Ectodermal cell (in vitro differentiated cells): Measurements from ENCODE around the gene SHROOM3.

Experiments used
- H3K27ac ChIP-seq: 2 replicates; pipeline ENCODE4 v1.7.0; 2013; ENCODE audit warnings: mild to moderate bottlenecking, low read depth, low read length; ENCODE audit not compliant: insufficient read depth, poor library complexity, severe bottlenecking
- H3K27me3 ChIP-seq: 2 replicates; pipeline ENCODE4 v1.7.0; 2013; ENCODE audit warnings: mild to moderate bottlenecking, low read length; ENCODE audit not compliant: insufficient read depth, control insufficient read depth, poor library complexity, severe bottlenecking
- H3K36me3 ChIP-seq: one replicate; pipeline ENCODE4 v1.7.0; 2013; ENCODE audit warnings: low read length; ENCODE audit not compliant: control insufficient read depth, insufficient read depth
- H3K4me1 ChIP-seq: one replicate; pipeline ENCODE4 v1.7.0; 2013; ENCODE audit warnings: low read length; ENCODE audit not compliant: control insufficient read depth, insufficient read depth
- H3K4me3 ChIP-seq: 2 replicates; pipeline ENCODE4 v1.7.0; 2013; ENCODE audit warnings: low read depth, low read length, control low read depth; ENCODE audit not compliant: insufficient read depth
- H3K9me3 ChIP-seq: 2 replicates; pipeline ENCODE4 v1.7.0; 2013; ENCODE audit warnings: mild to moderate bottlenecking, low read length, moderate library complexity; ENCODE audit not compliant: control insufficient read depth
- WGBS, 2 experiments: methylation state at CpG; one replicate each; pipeline ENCODE4 v1.1.7; 2013; ENCODE audit warnings: missing lambda C conversion rate in 2 of 2; 5-methylcytosine and 5-hydroxymethylcytosine counted together

Gene SHROOM3

DNA sequence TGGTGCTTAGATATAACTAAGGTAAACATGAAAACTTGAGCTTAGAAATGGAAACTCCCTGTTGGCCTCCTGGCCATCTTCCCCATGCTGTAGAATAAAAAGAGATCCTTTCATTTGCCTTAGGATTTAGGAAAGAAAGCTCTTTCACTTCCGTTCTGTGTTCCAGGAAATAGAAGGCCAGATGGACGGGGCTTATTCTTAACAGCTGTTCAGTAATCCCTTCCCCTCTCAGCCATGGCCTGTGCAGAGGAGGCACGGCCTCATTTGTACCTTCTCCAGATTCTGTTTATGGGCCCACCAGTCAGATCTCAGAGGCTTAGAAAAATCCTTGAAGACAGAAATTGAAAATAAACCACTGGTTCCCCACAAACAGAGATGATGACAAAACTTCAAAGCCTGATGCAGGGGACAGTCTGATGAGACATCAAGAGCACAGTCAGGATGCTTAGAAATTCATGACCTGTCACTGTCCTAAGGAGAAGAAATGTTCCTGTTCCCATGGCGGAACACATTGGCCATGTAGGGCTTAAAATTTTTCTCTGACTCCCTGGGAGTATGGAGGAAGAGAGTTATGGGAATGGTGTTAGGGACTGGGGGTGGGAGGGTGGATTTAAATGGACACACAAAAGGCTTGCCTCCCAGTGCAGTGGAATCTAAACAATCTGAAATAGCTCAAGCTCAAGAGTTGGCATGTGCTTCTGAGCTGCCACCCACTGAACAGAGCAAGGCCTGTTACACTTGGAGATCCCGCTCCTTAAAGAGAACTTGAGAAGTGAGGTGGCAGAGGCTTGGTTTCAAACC lies 274.1 kb downstream of the SHROOM3 start:
- Histone ChIP-seq H3K4me3 (no peak overlapping the region), H3K4me1 (peaks cover 17% of the 10 kb centered on the region), H3K27ac (peak overlapping the region; percentile 37), H3K36me3 (peaks cover 21% of the 10 kb centered on the region), H3K27me3 (no peaks in the 10 kb centered on the region), H3K9me3 (no peaks in the 10 kb centered on the region)
- WGBS, 2 experiments, result 78 to 88% methylated on average over 5 of the region's 5 CpGs

DNA sequence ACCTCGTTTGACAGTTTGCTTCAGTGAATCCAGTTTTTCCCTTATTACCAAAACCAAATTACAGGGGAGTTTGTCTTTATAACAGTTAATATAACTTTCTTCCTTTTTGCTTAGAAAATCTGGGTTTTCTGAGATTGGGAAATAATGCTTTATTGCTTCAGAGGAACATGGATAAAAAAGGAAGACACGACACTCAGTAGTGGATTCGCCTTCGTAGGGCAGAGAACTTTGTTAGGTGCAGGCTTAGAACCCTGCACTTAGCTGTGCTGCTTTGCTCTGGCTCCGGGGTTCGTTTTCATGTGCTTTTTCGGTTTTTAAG lies 274.7 kb downstream of the SHROOM3 start:
- Histone ChIP-seq H3K4me1 (peaks cover 17% of the 10 kb centered on the region), H3K9me3 (no peaks in the 10 kb centered on the region), H3K27me3 (no peaks in the 10 kb centered on the region), H3K4me3 (no peak overlapping the region), H3K36me3 (peaks cover 21% of the 10 kb centered on the region), H3K27ac (no peak overlapping the region)
- WGBS, 2 experiments, result 96 to 98% methylated on average over 6 to 7 of the region's 7 CpGs

DNA sequence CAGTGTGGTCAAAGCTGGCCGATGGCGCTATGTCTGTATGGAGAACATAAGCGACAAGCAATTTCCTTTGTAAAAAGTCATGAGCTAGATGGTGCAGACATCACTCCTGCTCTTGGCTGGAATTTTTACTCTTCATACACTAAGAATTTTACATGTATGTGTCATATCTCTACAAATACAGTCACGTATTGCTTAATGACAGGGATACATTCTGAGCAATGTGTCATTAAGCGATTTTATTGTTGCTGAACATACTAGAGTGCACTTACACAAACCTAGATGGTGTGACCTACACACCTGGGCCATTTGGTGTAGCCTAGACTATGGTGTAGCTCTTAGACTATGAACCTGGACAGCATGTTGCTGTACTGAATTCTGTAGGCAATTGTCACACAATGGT lies 277.5 kb downstream of the SHROOM3 start:
- H3K9me3 ChIP-seq, result no peaks in the 10 kb centered on the region

DNA sequence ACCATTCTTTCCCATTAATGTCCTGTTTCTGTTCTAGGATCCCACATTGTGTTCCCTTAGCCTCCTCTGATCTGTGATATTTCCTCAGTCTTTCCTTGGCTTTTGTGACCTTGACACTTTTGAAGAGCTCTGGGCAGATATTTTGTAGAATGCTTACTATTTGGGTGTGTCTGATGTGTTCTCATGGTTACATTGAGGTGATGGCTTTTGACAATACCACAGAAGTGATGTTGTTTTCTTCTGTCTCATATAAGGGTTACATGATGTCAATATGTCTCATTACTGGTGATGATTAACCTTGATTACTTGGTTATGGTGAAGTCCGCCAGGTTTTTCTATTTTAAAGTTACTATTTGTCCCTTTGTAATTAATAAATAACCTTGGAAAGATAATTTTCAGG lies 279.2 kb downstream of the SHROOM3 start:
- Histone ChIP-seq H3K27me3 (no peaks in the 10 kb centered on the region), H3K36me3 (peaks cover 21% of the 10 kb centered on the region), H3K4me3 (no peak overlapping the region), H3K4me1 (peaks cover 15% of the 10 kb centered on the region), H3K27ac (no peak overlapping the region), H3K9me3 (no peaks in the 10 kb centered on the region)
- no CpG with 5 or more reads among the region's 1 CpG for WGBS, 2 experiments

More for the DNA sequence above, 277.5 kb downstream of the SHROOM3 start:
- WGBS, 2 experiments, result 94 to 99% methylated on average over 5 of the region's 5 CpGs
- no peaks in the 10 kb centered on the region for H3K27me3 ChIP-seq
- no peak overlapping the region for H3K27ac ChIP-seq
- H3K4me1 ChIP-seq, result peaks cover 17% of the 10 kb centered on the region
- peaks cover 21% of the 10 kb centered on the region for H3K36me3 ChIP-seq
- H3K4me3 ChIP-seq, result no peak overlapping the region

DNA sequence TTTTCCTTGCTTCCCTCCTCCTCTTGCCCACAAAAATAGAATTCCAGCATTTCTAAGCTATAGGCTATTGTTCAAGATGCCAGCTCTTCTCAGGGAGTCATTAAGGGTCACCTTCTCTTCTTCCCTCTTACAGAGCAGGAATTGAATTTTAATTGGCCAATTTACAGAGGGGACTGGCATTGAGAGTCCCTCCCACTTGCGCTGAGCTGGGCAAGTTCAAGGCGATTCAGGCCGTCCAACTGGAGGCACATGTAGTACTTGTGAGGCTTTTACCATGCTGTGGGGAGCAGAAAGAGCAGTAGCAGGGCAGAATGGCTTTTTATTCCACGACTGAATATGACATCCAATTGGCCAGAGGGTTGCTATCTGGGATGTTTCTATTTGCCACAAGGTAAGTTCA lies 281.0 kb downstream of the SHROOM3 start:
- peaks cover 11% of the 10 kb centered on the region for H3K36me3 ChIP-seq
- no peaks in the 10 kb centered on the region for H3K27me3 ChIP-seq
- H3K4me1 ChIP-seq, result peaks cover 11% of the 10 kb centered on the region
- no peak overlapping the region for H3K27ac ChIP-seq
- no peaks in the 10 kb centered on the region for H3K9me3 ChIP-seq
- no peak overlapping the region for H3K4me3 ChIP-seq
- WGBS, 2 experiments, result 85 to 88% methylated on average over 4 of the region's 4 CpGs

DNA sequence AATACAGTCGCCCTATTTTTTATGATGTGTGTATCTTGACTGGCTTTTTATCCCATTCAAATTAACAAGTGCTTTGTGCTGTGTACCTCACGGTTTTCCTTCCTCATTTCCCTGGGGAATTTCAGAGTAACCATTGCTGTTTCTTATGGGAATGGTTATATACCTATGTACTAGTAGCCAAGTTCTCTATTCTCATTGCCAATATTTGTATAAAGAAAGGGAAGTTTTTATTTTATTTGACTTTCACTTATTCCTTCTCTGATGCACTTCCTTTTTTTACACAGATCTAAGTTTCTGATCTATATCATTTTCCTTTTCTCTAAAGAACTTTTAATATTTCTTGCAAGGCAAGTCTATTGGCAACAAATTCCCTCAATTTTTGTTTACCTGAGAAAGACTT lies 281.6 kb downstream of the SHROOM3 start:
- peaks cover 6% of the 10 kb centered on the region for H3K36me3 ChIP-seq
- peaks cover 11% of the 10 kb centered on the region for H3K4me1 ChIP-seq
- H3K27ac ChIP-seq, result no peak overlapping the region
- WGBS, 2 experiments, result 93% methylated on average over 2 of the region's 2 CpGs; no CpG with 5 or more reads in 1 of the 2 experiments
- H3K4me3 ChIP-seq, result no peak overlapping the region
- H3K9me3 ChIP-seq, result no peaks in the 10 kb centered on the region
- H3K27me3 ChIP-seq, result no peaks in the 10 kb centered on the region

DNA sequence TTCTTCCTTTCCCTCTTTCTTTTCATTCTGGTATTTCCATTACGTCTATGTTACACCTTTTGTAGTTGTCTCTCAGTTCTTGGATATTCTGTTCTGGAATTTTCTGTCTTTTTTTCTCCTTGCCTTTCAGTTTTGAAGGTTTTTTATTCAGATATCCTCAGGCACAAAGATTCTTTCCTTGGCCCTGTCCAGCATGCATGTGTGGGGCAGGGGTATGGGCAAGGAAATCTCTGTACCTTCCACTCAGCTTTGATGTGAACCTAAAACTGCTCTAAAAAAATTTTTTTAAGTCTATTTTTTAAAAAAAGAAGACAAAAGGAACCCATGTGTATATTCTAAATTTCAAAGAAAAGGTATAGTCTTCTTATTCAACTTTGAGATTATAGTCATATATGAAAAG lies 282.4 kb downstream of the SHROOM3 start:
- Histone ChIP-seq H3K4me1 (peaks cover 11% of the 10 kb centered on the region), H3K9me3 (no peaks in the 10 kb centered on the region), H3K27ac (no peak overlapping the region), H3K4me3 (no peak overlapping the region), H3K36me3 (peaks cover 2% of the 10 kb centered on the region), H3K27me3 (no peaks in the 10 kb centered on the region)
- WGBS, 2 experiments, result 92 to 100% methylated on average over 1 of the region's 1 CpG

DNA sequence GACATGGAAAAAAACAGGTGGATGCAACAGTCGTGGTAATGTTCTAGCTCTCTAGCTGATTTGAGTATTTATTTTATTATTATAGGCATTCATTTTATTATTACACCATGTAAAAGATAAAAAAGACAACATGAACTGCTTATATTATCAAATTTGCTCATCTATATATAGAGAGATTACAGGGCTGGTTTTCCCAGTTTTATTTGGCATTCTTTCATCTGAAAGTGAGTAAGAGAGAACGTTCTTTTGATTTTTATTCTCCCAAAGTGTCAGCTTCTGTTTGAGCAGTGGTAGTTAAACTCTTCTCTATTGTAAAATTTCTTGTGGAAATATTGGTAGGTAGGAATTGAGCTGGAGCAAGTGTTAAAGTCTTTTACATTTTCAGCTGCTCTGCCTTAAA lies 283.0 kb downstream of the SHROOM3 start:
- no peak overlapping the region for H3K27ac ChIP-seq
- WGBS, 2 experiments, result 100% methylated on average over 1 of the region's 2 CpGs
- H3K9me3 ChIP-seq, result no peaks in the 10 kb centered on the region
- H3K36me3 ChIP-seq, result no peaks in the 10 kb centered on the region
- peaks cover 13% of the 10 kb centered on the region for H3K4me1 ChIP-seq
- H3K4me3 ChIP-seq, result no peak overlapping the region
- H3K27me3 ChIP-seq, result no peaks in the 10 kb centered on the region

DNA sequence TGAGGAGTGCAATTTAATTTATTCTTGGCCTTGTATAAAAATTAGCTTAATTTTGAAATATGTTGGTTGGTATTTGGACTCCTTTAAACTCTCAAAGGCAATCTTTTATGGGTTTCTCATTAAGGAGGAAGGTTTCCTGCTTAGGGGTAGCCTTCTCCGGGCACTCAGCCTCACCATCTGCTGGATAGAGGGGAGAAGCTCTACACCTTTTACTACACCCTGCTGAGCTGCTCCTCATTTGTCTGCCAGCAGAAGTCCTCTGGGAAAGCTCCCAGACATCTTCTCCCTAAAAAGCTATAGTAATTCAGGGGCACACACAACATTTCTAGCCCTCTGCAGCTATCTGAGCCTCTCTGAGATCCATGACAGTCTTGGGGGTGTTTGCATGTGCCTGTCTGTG lies 283.8 kb downstream of the SHROOM3 start:
- H3K9me3 ChIP-seq, result no peaks in the 10 kb centered on the region
- 60 to 83% methylated on average over 1 of the region's 1 CpG for WGBS, 2 experiments

DNA sequence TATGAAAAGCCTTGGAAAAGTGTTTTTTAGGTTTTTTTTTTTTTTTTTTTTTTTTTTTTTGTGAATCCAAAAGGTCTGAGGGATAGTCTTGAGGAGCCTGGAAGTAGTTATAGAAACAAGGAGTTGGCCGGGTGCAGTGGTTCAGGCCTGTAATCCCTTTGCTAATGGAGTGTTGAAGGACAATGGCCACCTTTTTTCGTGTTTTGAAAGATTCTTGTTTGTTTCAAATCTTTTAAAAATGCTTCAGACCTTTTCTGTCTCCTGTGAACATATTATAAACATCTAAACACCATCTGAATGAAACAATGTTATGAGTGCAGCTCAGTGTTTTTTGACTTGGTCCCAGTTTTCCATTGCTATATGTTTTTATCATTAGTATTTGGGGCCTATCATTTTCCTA lies 285.1 kb downstream of the SHROOM3 start:
- WGBS, 2 experiments, result 81 to 91% methylated on average over 2 of the region's 2 CpGs

More for the DNA sequence above, 283.8 kb downstream of the SHROOM3 start:
- Histone ChIP-seq H3K4me1 (peaks cover 20% of the 10 kb centered on the region), H3K27me3 (no peaks in the 10 kb centered on the region), H3K4me3 (no peak overlapping the region), H3K36me3 (no peaks in the 10 kb centered on the region), H3K27ac (no peak overlapping the region)

More for the DNA sequence above, 285.1 kb downstream of the SHROOM3 start:
- no peaks in the 10 kb centered on the region for H3K27me3 ChIP-seq
- peaks cover 30% of the 10 kb centered on the region for H3K4me1 ChIP-seq
- H3K9me3 ChIP-seq, result no peaks in the 10 kb centered on the region
- H3K36me3 ChIP-seq, result no peaks in the 10 kb centered on the region
- H3K4me3 ChIP-seq, result no peak overlapping the region
- no peak overlapping the region for H3K27ac ChIP-seq
